ENCODE measurements around the gene NAV2.

DNA sequence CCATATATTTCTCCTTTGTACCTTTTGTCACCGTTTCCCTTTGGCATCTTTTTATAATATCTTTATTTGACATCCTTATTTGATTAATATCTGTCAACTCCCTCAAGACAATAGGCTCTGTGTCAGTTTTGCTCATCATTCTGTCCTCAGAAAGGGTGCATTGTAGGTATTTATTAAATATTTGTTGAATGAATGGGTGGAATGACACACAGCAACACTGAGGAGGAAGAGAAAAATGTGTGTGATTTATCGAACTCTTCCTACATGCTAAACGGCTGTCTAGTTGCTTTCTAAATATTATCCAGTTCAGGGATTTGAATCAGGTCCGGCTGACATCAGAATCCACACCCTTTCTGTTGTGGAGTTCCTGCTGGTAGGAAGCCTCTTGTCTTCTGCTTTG, 98.2 kb downstream of the NAV2 start:
- TF ChIP-seq POLR2A (IDR thresholded peaks at IDR 0.05; ENCODE audit: borderline replicate concordance, extremely low read depth, insufficient read depth, insufficient read length) (no peak), POLR2AphosphoS5 (IDR thresholded peaks at IDR 0.05; ENCODE audit: low read depth, low read length) (no peak), JUND (IDR thresholded peaks at IDR 0.05) (no peak), CEBPB (IDR thresholded peaks at IDR 0.05; ENCODE audit: low read depth) (no peak), ELF1 (IDR thresholded peaks at IDR 0.05; ENCODE audit: borderline replicate concordance, low read depth) (no peak), TCF7L2 (IDR thresholded peaks at IDR 0.05; ENCODE audit: borderline replicate concordance, extremely low read depth, insufficient read depth, insufficient read length) (no peak), EZH2 (IDR thresholded peaks at IDR 0.05) (no peak), EZH2phosphoT487 (IDR thresholded peaks at IDR 0.05; ENCODE audit: borderline replicate concordance) (no peak), EGR1 (IDR thresholded peaks at IDR 0.05; ENCODE audit: low read depth) (no peak), SIN3A (IDR thresholded peaks at IDR 0.05; ENCODE audit: low read depth) (no peak)
- TF ChIP-seq, protein P1, sequence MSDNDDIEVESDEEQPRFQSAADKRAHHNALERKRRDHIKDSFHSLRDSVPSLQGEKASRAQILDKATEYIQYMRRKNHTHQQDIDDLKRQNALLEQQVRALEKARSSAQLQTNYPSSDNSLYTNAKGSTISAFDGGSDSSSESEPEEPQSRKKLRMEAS (IDR thresholded peaks at IDR 0.05): no peak
- TF ChIP-seq, protein P2, sequence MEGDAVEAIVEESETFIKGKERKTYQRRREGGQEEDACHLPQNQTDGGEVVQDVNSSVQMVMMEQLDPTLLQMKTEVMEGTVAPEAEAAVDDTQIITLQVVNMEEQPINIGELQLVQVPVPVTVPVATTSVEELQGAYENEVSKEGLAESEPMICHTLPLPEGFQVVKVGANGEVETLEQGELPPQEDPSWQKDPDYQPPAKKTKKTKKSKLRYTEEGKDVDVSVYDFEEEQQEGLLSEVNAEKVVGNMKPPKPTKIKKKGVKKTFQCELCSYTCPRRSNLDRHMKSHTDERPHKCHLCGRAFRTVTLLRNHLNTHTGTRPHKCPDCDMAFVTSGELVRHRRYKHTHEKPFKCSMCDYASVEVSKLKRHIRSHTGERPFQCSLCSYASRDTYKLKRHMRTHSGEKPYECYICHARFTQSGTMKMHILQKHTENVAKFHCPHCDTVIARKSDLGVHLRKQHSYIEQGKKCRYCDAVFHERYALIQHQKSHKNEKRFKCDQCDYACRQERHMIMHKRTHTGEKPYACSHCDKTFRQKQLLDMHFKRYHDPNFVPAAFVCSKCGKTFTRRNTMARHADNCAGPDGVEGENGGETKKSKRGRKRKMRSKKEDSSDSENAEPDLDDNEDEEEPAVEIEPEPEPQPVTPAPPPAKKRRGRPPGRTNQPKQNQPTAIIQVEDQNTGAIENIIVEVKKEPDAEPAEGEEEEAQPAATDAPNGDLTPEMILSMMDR (IDR thresholded peaks at IDR 0.05 in 2 of 3, conservative IDR thresholded peaks at IDR 0.05 in 1 of 3; ENCODE audit: borderline replicate concordance in 1 of 3, insufficient read depth in 1 of 3, low read depth in 2 of 3, low read length in 2 of 3): no peak
- TF ChIP-seq, protein P3, sequence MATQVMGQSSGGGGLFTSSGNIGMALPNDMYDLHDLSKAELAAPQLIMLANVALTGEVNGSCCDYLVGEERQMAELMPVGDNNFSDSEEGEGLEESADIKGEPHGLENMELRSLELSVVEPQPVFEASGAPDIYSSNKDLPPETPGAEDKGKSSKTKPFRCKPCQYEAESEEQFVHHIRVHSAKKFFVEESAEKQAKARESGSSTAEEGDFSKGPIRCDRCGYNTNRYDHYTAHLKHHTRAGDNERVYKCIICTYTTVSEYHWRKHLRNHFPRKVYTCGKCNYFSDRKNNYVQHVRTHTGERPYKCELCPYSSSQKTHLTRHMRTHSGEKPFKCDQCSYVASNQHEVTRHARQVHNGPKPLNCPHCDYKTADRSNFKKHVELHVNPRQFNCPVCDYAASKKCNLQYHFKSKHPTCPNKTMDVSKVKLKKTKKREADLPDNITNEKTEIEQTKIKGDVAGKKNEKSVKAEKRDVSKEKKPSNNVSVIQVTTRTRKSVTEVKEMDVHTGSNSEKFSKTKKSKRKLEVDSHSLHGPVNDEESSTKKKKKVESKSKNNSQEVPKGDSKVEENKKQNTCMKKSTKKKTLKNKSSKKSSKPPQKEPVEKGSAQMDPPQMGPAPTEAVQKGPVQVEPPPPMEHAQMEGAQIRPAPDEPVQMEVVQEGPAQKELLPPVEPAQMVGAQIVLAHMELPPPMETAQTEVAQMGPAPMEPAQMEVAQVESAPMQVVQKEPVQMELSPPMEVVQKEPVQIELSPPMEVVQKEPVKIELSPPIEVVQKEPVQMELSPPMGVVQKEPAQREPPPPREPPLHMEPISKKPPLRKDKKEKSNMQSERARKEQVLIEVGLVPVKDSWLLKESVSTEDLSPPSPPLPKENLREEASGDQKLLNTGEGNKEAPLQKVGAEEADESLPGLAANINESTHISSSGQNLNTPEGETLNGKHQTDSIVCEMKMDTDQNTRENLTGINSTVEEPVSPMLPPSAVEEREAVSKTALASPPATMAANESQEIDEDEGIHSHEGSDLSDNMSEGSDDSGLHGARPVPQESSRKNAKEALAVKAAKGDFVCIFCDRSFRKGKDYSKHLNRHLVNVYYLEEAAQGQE (IDR thresholded peaks at IDR 0.05; ENCODE audit: low read depth): no peak

Measured in HCT116 (cell line).